OCI-LY3 (cell line): ENCODE results near the gene FRMD4A.

ENCODE experiments used
- EZH2phosphoT487 ChIP-seq: fragments of 200-600 bp; shearing (Covaris generic); IDR thresholded peaks from 2 replicates; pipeline ENCODE4 v1.6.1; 2018; ENCODE audit warnings: antibody characterized with exemption, mixed run types, low read depth
- TF ChIP-seq, protein P1 (sequence below): fragments of 200-600, 300-600 bp; sonication (generic); IDR thresholded peaks from 2 replicates; pipeline ENCODE4 v1.5.1; 2014; ENCODE audit warnings: antibody characterized with exemption, low read length, low read depth

DNA sequence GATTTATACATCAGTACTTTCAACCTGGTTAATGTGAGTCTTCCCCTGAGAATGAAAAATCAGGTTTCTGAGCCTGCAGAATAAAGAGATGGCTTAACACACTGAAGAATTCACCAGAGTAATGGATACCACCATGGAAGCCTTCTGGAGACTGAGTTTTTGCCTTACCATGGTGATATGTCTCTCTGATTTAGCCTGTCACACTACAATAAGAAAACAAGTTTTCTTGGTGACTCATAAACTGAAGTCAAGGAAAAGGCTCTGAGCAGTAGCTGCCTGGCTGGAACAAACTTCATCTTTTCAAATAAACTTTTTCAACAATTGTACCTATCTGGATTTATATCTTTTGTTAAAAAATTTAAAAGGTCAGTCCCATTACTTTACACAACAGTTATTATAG, 515.0 kb downstream of the FRMD4A start:
- TF ChIP-seq, protein P1, sequence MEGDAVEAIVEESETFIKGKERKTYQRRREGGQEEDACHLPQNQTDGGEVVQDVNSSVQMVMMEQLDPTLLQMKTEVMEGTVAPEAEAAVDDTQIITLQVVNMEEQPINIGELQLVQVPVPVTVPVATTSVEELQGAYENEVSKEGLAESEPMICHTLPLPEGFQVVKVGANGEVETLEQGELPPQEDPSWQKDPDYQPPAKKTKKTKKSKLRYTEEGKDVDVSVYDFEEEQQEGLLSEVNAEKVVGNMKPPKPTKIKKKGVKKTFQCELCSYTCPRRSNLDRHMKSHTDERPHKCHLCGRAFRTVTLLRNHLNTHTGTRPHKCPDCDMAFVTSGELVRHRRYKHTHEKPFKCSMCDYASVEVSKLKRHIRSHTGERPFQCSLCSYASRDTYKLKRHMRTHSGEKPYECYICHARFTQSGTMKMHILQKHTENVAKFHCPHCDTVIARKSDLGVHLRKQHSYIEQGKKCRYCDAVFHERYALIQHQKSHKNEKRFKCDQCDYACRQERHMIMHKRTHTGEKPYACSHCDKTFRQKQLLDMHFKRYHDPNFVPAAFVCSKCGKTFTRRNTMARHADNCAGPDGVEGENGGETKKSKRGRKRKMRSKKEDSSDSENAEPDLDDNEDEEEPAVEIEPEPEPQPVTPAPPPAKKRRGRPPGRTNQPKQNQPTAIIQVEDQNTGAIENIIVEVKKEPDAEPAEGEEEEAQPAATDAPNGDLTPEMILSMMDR = no peak
- TF ChIP-seq EZH2phosphoT487 = no peak
